Loucy (cell line): Measurements from ENCODE around the gene TANGO2.

Source experiments
- H2AFZ ChIP-seq: fragments of 200-600 bp; sonication (generic); 2 replicates; pipeline ENCODE4 v1.6.0; 2016; ENCODE audit warnings: antibody characterized with exemption, mild to moderate bottlenecking, low read length, moderate library complexity
- H3F3A ChIP-seq: fragments of 200-600 bp; 2 replicates; pipeline ENCODE4 v1.6.0; 2016; ENCODE audit warnings: antibody characterized with exemption, low read depth, mild to moderate bottlenecking
- H3K27me3 ChIP-seq: fragments of 200-600 bp; sonication (generic); 2 replicates; pipeline ENCODE4 v1.6.1; 2014; ENCODE audit warnings: low read length, mild to moderate bottlenecking; ENCODE audit not compliant: insufficient read depth, poor library complexity, severe bottlenecking
- H3K36me3 ChIP-seq: fragments of 200-600 bp; sonication (generic); 2 replicates; pipeline ENCODE4 v1.6.1; 2016; ENCODE audit warnings: low read length; ENCODE audit not compliant: insufficient read depth
- H3K4me1 ChIP-seq: fragments of 200-600 bp; sonication (generic); 2 replicates; pipeline ENCODE4 v1.5.1; 2014; ENCODE audit warnings: low read length, mild to moderate bottlenecking; ENCODE audit not compliant: insufficient read depth, poor library complexity, severe bottlenecking
- H3K4me2 ChIP-seq: fragments of 200-600 bp; sonication (generic); 2 replicates; pipeline ENCODE4 v1.6.0; 2014; ENCODE audit warnings: antibody characterized with exemption, low read length, low read depth, mild to moderate bottlenecking; ENCODE audit not compliant: poor library complexity, severe bottlenecking
- H3K4me3 ChIP-seq: fragments of 200-600 bp; sonication (generic); 2 replicates; pipeline ENCODE4 v1.5.1; 2014; ENCODE audit warnings: low read length, mild to moderate bottlenecking, mixed read lengths; ENCODE audit not compliant: poor library complexity, severe bottlenecking
- H3K79me2 ChIP-seq: fragments of 200-600 bp; sonication (generic); 2 replicates; pipeline ENCODE4 v1.6.1; 2014; ENCODE audit warnings: low read length; ENCODE audit not compliant: insufficient read depth
- H3K9ac ChIP-seq: fragments of 200-600 bp; sonication (generic); 2 replicates; pipeline ENCODE4 v1.6.0; 2014; ENCODE audit warnings: mild to moderate bottlenecking, low read depth, low read length, moderate library complexity; ENCODE audit not compliant: poor library complexity, severe bottlenecking
- H3K9me2 ChIP-seq: fragments of 200-600 bp; sonication (generic); replicated peaks from 2 replicates; pipeline ENCODE4 v1.6.1; 2016; ENCODE audit warnings: low read depth, low read length, mixed read lengths
- H3K9me3 ChIP-seq: fragments of 200-600 bp; sonication (generic); 2 replicates; pipeline ENCODE4 v1.6.1; 2014; ENCODE audit warnings: mild to moderate bottlenecking, antibody characterized with exemption, low read length, low read depth; ENCODE audit not compliant: insufficient read depth
- H4K20me1 ChIP-seq: fragments of 200-600 bp; sonication (generic); 2 replicates; pipeline ENCODE4 v1.6.0; 2014; ENCODE audit warnings: antibody characterized with exemption, low read length, mild to moderate bottlenecking; ENCODE audit not compliant: insufficient read depth, poor library complexity, severe bottlenecking
- CTCF ChIP-seq: fragments of 200-600 bp; sonication (generic); conservative IDR thresholded peaks from 2 replicates; pipeline ENCODE4 v1.5.1; 2014; ENCODE audit warnings: mild to moderate bottlenecking, antibody characterized with exemption, low read length
- EZH2phosphoT487 ChIP-seq: fragments of 200-600 bp; IDR thresholded peaks from 2 replicates; pipeline ENCODE4 v1.6.1; 2018; ENCODE audit warnings: antibody characterized with exemption, mild to moderate bottlenecking, moderate library complexity, borderline replicate concordance

The TANGO2 gene

GRCh38 chr22:20004464-20004863 is 16.4 kb upstream of the TANGO2 start:
- Histone ChIP-seq H3K4me2 (no peak overlapping the region), H3K79me2 (no peaks in the 10 kb centered on the region), H3K36me3 (no peaks in the 10 kb centered on the region), H3F3A (no peaks in the 10 kb centered on the region), H3K9me2 (no peaks in the 10 kb centered on the region), H3K27me3 (no peaks in the 10 kb centered on the region), H3K9me3 (peaks cover 4% of the 10 kb centered on the region; the same call in 1 of the 2 replicates), H3K4me1 (peaks cover 5% of the 10 kb centered on the region), H3K4me3 (no peak overlapping the region), H3K9ac (no peak overlapping the region), H4K20me1 (no peaks in the 10 kb centered on the region), H2AFZ (no peak overlapping the region)
- TF ChIP-seq EZH2phosphoT487 (no peak), CTCF (no peak)

GRCh38 chr22:20008221-20008995 is 12.5 kb upstream of the TANGO2 start:
- H3K27me3 ChIP-seq: no peaks in the 10 kb centered on the region
- no peaks in the 10 kb centered on the region for H3K36me3 ChIP-seq
- H3K9me2 ChIP-seq: no peaks in the 10 kb centered on the region
- no peak overlapping the region for H3K4me2 ChIP-seq
- no peak for TF ChIP-seq EZH2phosphoT487
- no peak for TF ChIP-seq CTCF
- no peak overlapping the region for H3K9ac ChIP-seq
- no peaks in the 10 kb centered on the region for H4K20me1 ChIP-seq
- no peak overlapping the region for H2AFZ ChIP-seq
- no peak overlapping the region for H3K4me3 ChIP-seq
- H3K4me1 ChIP-seq: no peaks in the 10 kb centered on the region
- no peaks in the 10 kb centered on the region for H3K79me2 ChIP-seq
- H3K9me3 ChIP-seq: peaks cover 2% of the 10 kb centered on the region; the same call in 1 of the 2 replicates
- H3F3A ChIP-seq: no peaks in the 10 kb centered on the region

GRCh38 chr22:20009018-20009491 is 11.9 kb upstream of the TANGO2 start:
- H3K4me3 ChIP-seq: no peak overlapping the region
- no peak overlapping the region for H3K9ac ChIP-seq
- H3K4me2 ChIP-seq: no peak overlapping the region
- H3K9me2 ChIP-seq: no peaks in the 10 kb centered on the region
- H3F3A ChIP-seq: no peaks in the 10 kb centered on the region
- H2AFZ ChIP-seq: no peak overlapping the region
- H3K36me3 ChIP-seq: no peaks in the 10 kb centered on the region
- no peaks in the 10 kb centered on the region for H3K27me3 ChIP-seq
- H3K79me2 ChIP-seq: no peaks in the 10 kb centered on the region
- TF ChIP-seq CTCF (no peak), EZH2phosphoT487 (no peak)
- H3K9me3 ChIP-seq: no peaks in the 10 kb centered on the region
- no peaks in the 10 kb centered on the region for H3K4me1 ChIP-seq
- H4K20me1 ChIP-seq: no peaks in the 10 kb centered on the region
